NCI-H748 treated with DMSO at 0.1 percent for 48 hours (cell line): Measurements from ENCODE around the gene UBA3.

Source experiments
- DNase-seq: peaks from one replicate; lab custom pipeline; 2025; lab: John Stamatoyannopoulos, UW

UBA3 gene

DNA sequence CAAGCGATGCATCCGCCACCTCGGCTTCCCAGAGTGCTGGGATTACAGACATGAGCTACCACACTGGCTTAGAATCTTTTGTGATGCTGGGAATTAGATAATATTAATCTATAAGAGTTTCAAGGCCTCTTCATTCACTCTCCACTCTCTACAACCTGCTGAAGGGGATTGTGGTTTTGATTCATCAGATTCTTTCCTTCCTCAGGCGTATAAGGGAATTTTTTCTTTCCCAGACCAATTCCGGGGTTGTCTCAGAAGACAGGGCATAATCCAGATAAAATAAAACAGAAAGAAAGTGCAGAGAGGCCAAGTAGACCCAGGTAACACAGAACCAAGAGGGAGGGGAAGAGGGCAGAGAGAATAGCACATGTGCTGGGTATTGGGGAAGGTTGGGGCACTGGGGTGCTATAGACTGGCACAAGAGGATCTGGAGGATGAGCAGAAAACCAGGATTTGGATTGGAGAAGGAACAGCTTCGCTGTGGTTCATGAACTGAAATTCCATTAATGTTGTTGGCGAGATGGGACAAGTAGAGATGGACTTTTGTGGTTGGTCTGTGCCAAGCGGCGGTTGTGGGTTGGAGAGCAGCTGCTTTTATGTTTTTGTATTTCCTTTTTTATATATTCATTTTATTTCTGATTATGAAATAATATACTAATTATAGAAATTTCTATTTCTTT lies 17.4 kb upstream of the UBA3 start:
- no peak for DNase-seq

DNA sequence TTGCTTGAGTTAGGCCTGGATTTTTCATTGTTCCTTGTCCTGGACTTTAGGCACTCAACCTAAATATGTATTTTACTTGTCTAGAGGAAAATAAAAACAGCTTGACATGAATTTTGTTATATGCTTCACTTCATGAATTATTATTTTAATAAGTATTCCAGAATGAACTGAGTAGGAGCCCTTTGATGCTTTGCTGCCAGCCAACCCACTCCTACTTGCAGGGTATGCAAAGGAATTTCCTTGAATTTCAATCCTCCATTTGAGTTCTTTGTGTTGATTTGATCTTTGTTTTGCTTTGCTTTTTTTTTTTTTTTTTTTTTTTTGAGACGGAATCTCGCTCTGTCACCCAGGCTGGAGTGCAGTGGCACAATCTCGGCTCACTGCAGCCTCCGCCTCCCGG lies 16.1 kb upstream of the UBA3 start:
- no peak for DNase-seq

DNA sequence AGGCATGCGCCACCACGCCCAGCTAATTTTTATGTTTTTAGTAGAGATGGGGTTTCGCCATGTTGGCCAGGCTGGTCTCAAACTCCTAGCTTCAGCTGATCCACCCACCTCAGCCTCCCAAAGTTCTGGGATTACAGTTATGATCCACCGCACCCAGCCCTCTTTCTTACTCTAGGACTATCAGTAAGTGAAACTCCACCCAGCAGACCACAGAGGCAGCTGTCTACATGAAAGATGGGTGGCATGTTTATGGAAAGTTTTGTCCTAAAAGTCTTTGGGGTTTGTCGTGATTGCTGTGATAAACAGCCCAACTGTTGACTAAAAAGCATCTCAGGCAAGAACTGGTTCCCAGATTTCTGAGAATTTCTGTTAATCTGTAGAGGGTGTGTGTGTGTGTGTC lies 15.5 kb upstream of the UBA3 start:
- DNase-seq: no peak

DNA sequence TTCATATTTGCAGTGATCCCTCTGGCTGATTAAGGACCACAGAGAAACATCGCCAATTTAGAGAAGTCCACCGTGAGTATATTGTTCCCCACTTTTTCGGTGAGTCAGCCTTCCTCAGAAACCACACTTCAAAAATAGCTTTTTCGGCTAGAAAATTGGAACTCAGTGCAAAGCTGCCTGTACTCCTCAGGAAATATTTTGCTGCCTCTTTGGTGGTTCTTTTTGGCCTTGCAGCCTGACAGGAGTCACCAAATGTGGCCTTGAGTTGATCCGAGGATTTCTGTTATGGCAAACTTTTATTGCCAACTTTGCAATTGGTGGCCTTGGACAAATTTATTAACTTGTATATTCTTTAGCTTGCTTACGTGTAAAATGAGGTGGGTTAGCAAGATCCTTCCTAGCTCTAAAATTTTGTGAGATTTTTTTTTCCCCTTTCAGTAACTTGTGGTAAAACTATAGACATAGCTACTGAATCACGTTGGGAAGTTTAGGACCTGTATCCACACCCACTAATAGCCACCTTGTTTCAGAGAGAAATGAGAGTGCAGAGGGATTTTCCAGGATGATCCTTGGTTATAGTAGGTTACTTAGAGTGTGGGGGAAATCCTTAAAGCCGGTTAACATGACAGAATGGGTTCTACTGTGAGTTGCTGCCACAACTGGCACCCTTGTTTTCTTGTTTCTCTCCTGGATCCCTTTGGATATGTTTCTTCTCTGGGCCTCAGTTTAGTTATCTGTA lies 14.5 kb upstream of the UBA3 start:
- DNase-seq: no peak

DNA sequence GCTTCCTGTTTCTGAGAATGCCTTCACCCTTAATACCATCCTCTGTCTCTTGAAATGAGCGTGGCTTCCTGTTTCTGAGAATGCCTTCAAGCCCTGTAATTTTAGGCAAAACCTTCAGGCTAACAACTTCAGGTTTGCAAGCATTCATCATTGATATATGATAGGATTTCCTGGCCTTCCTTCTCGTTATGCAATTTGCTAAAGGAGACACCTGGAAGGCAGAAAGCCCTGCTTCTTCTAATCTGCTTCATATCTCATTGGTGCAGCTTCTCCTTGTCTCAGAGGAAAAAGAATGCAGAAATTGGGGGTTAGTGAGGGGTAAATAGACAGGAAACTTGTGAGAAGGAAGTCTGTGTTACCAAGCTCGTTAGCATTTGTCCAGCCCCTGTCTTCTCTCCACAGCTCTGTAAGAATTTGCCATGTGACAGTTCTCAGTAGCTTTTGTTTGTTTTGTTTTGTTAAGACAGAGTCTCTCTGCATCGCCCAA lies 11.9 kb upstream of the UBA3 start:
- no peak for DNase-seq

DNA sequence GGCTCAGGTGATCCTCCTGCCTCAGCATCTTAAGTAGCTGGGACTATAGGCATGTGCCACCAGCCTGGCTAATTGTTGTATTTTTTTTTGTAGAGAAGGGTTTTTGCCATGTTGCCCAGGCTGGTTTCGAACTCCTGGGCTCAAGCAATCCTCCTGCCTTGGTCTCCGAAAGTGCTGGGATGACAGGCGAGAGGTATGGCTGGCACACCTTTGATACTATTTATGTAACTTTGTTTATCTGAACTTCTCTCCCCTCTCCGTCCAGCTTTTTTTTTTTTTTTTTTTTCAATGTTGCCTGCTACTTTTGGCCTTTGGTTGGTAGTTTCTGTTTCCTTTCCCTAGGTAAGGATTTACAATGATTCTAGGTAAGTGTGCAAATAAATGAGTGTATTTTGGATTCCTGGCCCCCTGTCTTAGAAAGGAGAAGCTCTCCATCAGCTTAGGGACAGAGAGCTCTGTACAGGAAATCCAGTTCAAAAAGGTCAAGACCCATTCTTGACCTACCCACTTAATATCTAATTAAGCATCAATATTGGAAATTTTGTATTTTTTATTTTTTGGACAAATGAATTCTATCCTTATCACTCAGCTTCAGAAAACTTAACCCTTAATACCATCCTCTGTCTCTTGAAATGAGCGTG lies 11.3 kb upstream of the UBA3 start:
- no peak for DNase-seq

DNA sequence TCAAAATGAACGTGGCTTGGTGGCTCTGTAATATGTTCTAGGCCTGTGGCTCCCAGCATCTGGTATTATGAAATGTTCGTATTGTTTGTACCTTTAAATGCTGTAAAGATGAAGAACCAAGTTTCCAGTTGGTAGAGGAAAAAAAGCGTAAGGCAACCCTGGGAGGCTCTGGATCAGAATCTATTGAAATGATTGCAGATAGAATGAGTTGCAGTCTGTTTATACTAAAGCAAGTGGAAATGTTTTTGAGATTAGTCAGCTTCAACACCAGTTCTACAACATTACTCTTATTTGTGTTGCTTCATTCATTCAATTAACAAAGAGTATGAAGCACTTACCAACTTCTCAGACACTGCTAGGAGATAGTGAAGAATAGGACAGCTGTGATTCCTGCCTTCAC lies 9.9 kb upstream of the UBA3 start:
- DNase-seq: no peak

DNA sequence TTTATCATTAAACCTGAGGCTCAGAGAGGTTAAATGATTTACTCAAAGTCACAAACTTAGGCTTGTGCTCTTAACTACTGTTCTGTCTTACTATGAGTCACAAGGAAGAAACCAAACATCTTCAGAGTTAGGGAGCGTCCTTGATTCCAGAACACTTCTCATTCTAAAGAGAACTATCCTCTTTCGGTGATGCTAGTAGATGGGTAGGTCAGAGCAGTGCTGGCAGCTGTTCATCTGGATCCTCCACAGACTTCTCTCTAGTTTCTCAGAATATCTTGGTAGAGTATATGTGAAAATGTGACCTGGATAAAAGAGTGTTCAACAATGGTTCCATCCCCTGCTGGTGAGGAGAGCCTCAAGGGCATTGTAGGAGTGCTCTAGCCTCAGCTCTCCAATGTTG lies 7.9 kb upstream of the UBA3 start:
- no peak for DNase-seq

DNA sequence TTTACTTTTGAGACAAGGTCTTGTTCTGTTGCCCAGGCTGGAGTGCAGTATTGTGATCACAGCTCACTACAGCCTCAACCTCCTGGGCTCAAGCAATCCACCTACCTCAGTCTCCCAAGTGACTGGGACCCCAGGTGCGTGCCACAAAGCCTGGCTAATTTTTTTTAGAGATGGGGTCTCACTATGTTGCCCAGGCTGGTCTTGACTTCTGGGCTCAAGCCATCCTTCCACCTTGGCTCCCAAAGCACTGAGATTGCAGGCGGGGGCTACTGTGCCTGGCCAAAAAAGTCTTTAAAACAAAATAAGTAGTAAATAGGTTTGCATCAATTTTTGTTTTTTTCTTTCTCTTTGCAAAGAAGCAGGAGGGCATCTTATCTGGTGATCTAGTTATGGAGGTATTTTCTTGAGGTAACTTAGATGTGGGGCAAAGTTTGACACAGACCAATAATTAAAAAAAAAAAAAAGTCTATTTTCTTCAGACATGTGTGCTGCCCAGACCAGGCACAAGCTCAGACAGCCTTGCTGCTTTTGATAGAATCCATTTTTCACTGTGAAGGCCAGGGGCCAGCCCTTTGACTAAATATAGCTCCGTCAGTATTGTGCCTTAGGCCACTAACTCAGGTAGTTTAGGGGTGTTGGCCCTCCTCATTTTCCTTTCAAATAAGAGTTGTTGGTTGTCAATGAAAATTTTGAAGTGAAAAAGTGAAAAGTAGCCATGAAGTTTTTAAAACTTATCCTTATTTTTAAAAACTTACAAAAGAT lies 7.0 kb upstream of the UBA3 start:
- DNase-seq: no peak

DNA sequence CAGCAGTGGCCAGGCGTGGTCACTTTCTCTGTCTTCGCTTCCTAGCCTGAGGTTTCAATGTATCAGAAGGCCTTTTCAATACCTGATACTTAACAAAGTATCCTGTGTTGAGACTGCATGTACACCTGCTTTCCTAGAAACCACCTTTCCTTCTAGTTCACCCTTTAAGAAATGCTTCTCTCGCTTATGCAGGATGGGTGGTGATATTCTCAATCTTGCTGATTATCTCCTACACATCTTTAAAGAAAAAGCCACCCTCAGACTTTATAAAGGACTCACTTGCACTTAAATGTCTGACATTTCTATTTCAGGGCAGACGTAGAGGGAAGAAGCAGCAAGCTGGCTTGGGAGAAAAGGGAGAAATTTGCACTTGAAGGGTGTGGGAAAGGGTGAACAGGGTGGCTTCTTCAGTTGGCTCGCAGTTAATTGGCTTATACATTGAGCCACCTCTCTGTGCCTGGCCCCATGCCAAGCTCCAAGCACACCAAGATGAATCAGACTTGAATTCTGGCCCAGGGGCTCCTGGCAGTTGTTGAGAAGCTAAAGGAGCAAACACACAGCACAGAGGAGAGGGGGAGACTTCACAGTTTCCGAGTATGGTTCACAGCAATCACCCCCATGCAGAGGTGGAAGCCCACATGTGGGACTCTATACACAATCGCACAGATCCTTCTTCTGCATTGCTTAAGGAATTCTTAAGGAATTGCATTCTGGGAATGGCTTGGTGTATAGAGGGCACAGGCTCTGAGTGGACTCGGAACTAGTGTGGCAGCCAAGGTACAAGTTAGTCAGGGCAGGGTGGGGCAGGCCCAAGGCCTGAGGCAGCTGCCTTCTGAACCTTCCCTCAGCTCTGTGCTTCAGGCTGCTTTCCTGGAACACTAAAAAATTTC lies 5.9 kb upstream of the UBA3 start:
- peak; percentile 25 for DNase-seq

DNA sequence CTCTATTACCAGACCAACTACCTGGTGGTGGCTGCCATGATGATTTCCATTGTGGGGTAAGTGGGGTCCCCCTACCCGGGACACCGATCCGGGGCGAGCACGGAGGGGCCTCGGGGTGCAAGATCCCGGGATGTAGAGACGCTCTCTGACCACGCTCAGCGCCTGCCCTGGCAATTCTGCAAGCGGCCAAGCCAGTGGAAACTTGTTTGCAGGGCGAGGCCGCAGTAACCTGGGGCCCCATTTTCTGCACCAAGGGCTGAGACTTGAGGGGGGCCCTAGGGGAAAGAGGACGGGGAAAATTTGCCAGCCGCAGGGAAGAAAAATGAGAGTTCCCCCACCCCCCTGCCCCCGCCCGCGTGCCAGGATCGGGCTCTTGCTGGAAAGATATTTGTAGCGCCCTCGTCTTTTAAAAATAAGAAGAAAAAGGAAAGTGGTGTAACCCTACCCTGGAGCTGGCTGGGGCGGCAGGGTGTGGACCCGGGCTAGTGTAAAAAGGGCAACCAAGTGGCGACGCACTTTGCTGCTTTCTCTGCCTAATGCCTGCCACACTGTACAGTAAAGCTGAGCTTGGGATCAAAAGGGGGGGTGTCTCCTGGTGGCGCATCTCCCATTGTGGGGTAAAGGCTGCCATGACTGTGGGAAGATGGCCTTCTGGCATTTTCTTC lies 5.1 kb upstream of the UBA3 start:
- DNase-seq: no peak

DNA sequence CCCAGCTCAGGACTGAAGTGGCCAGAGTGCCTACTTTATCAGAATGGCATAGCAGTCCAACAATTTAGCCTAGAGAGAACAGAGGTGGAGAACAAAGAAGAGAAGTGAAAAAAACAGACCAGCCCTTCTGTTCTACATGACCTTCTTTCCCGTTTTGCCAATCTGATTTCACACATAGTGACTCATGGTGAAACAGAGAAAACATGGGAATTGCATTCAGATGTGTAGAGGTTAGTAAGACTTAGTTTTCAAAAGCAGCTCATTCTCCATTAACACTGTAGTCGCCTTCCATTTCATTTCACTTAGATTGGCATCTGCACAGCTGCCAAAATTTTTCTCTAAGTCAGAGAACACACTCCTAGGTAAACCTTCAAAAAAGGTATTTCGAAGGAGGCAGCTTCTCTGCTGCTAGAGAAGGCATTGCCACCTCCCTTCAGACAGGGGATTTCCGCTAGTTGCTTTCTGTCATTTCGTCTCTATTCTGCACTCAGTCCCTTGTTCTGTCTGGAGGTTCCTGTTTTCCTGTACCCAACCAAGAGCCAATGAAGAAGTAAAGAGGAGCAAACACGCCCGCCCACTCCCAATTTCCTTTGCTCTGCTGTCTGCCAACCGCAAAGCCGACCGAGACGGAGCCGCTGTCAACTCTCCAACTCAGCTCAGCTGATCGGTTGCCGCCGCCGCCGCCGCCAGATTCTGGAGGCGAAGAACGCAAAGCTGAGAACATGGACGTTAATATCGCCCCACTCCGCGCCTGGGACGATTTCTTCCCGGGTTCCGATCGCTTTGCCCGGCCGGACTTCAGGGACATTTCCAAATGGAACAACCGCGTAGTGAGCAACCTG lies 4.4 kb upstream of the UBA3 start, which contains the start of gene ARL6IP5:
TSS of gene ARL6IP5 (plus strand) at position 612 of the 842 bp plus-strand sequence. CDS start at position 723, 111 bp downstream.
- DNase-seq: peak; percentile 86

DNA sequence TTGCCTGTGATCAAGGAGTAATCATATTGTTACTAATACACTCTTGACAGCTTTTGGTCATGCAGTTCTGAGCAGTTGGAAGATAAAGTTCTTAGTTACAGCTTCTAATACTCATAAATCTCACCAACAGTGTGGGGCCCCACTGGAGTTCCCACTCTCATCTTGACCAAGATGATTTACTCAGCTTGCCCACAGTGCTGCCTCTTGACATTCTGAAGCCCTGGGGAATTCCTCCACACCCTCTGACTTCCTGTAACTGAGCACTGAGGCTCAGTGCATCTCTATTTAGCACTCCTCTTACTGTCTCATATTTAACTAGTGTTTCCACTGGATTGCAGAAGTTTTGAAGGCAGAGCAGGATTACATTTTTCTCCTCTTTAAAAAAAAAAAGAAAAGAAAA lies 2.6 kb upstream of the UBA3 start:
- no peak for DNase-seq

DNA sequence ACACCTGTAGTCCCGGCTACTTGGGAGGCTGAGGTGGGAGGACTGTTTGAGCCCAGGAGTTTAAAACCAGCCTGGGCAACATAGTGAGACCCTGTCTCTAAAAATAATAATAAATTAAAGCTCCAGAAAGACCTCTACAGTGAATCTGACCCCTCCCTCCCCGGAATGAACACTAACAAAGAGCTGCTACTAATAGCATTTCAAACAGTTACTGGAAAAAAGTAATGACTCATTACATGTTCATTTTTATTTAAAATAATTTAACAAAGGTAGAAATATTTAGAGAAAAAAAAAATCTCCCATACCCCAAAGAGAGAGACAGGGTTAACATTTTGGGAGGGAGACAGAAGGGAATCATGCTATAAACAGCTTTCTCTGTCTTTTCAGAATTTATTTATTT lies 2.2 kb upstream of the UBA3 start:
- no peak for DNase-seq

DNA sequence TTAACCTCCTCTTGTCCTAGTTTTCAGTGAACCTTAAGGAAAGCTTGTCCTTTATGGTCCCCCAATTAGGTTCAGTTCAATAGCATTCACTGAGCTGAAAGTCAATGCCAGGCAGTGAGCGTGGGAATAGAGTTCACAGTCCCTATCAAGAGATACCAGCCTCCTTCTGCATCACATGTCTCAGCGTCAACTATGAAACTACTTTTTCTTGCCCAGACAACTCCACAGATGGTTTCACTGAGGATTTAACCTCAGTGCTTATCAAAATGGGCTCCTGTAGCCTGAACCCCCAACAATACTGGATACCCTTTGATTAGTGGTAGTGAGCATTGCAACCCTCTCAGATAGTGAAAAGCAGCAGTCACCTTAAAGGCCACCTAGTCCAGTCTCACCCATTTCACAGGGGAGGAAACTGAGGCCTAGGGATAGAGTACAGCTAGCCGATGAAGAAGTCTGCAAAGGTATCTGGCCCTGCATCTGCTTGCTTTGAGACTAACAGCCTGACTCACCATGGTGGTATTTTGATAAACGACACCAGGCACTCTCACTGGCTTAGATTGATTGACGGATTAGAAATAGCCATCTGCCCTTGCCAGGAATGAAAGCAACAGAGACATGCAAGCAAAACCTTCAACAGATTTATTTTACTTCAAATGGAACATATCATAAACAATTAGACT lies 1.6 kb upstream of the UBA3 start:
- no peak for DNase-seq

DNA sequence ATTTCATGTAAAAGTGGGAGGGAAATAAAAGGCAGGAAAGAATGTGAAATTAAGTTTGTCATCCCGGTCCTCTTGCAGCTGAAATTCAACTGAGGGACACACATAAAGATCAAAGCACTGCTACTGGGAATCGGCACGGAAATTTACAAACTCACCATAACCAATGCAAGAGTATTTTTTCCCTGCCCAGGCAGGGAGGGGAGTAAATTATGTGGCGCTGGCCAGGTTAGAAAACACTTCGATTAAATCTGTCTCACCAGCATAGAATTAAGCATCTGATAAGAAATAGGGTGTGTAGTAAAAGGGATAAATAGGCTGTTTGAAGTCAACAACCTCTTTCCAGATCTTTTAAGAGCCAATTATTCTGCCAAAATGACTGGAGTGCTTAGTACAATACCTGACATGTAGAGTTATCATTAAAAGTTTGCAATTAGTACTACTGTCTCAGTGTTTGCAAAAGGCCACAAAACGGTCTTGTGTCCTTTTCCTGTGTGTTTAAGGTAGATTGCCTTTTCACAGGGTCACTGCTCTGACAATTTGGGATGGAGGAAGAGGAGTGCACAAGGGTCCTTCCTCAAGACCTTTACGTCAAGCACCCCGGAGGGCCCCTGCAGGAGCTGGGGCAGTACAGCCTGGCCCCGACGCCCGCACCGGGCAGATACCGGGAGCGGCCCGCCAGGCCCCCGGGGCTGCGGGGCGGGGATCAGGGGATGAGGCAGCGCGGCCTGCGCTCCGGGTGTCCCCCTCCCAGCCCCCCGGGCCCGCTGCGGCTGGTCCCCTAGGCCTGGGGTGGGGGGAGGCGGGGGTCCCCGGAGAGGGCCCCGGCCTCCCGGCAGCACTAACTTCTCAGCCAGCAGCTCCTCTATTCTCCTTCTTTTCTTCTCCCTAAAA lies 651 bp downstream of the UBA3 start:
- no peak for DNase-seq

DNA sequence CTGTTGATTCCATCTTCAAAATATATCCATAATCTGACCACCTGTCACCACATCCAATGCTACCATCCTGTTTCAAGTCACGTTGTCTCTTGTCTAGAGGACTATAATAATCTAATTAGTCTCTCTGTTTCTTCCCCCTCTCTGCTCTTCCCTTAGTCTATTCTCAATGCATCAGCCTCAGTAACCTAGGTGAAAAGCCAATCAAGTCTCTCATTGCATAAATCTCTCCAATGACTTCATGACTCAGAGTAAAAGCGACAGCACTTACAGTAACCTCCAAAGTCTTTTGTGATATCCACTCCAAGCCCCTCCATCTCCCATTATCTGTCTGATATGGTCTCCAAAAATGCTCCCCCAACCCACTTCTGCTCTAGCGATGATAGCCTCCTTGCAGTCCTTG lies 7.2 kb downstream of the UBA3 start:
- no peak for DNase-seq

DNA sequence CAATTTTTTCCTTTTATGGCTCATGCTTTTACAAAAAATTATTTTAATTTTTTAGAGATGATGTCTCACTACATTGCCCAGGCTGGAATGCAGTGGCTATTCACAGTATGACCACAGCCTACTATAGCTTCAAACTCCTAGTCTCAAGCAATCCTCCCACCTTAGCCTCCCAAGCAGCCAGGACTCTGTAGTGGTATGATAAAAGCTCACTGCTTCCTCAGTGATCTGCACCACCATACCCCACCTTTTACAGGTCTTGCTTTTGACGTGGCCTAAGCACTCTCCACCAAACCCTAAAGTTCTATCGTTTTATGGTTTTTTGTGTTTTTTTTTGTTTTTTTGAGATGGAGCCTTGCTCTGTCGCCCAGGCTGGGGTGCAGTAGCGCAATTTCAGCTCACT lies 14.0 kb downstream of the UBA3 start:
- DNase-seq: no peak
